Uterus (tissue), 2 donors: ENCODE results near the gene SPOCK1.

Source experiments
- POLR2A ChIP-seq, 2 donors: fragments of 450-650 bp; IDR thresholded peaks; one replicate each; pipeline ENCODE4 v1.6.1; 2016; ENCODE audit warnings: antibody characterized with exemption in 2 of 2, mild to moderate bottlenecking in 1 of 2, moderate library complexity in 1 of 2
- TF ChIP-seq, protein P1 (sequence below), 4 experiments: fragments of 200-600 bp in 2 of 4; fragments of 450-650 bp in 2 of 4; sonication (generic) in 2 of 4; IDR thresholded peaks; one replicate each; pipeline ENCODE4 v1.5.1; 2016 to 2019; ENCODE audit warnings: antibody characterized with exemption in 4 of 4, mild to moderate bottlenecking in 2 of 4, moderate library complexity in 1 of 4

DNA sequence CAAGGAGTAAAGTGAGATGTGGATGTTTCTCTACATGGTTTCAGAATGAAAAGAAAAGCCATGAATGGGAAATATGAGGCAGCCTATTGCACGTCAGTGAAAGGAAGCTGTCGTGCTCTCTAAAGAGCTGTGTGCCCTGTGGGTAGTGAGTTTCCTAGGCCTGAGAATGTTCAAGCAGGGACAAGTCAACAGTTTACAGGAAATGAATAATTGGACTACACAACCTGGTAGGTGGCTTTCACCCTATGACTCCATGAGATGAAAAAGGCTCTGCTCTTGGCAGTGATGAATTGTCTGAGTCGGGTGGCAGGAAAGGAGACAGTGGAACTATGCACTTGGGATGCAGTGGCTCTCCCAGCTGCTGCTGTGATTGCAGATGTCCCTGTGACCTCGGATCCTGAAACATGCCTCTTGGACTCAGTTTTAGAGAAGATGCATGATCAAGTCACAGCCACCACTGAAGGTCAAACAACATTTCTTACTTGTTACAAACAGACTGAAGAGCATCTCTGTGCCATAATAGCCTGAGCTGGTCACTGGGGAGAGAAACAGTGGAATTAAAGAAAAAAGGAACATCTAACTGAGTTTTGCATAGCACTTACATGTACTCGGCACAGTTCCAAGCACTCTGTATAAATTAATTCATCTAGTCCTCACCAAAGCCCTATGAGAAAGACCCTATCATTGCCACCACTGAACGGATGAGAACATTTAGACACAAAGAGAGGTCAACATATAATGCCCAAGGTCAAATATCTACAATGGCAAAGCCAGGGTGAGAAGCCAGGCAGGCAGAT, 293.7 kb downstream of the SPOCK1 start:
- TF ChIP-seq, protein P1, sequence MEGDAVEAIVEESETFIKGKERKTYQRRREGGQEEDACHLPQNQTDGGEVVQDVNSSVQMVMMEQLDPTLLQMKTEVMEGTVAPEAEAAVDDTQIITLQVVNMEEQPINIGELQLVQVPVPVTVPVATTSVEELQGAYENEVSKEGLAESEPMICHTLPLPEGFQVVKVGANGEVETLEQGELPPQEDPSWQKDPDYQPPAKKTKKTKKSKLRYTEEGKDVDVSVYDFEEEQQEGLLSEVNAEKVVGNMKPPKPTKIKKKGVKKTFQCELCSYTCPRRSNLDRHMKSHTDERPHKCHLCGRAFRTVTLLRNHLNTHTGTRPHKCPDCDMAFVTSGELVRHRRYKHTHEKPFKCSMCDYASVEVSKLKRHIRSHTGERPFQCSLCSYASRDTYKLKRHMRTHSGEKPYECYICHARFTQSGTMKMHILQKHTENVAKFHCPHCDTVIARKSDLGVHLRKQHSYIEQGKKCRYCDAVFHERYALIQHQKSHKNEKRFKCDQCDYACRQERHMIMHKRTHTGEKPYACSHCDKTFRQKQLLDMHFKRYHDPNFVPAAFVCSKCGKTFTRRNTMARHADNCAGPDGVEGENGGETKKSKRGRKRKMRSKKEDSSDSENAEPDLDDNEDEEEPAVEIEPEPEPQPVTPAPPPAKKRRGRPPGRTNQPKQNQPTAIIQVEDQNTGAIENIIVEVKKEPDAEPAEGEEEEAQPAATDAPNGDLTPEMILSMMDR (IDR thresholded peaks at IDR 0.05), result no peak
- TF ChIP-seq POLR2A (IDR thresholded peaks at IDR 0.05), result no peak
